Right lobe of liver (tissue), 6 donors: ENCODE results near the gene HHLA2. TPM values are rescaled to one million over a fixed set of nuclear protein-coding genes. Genes with fewer than 3 reads are reported as not detected.

Source experiments
- ATAC-seq, 4 donors: fragments of 200-7000 bp; cut with Tn5 transposase; one replicate each; pipeline ENCODE4 v1.9.1; 2020; ENCODE audit warnings: mild to moderate bottlenecking in 4 of 4, moderate library complexity in 4 of 4
- DNase-seq, 3 donors: peaks; one replicate each; pipeline ENCODE4 v3.0.0-alpha.2; 2020
- H3K27ac ChIP-seq, 3 donors: fragments of 200-600 bp; one replicate each; pipeline ENCODE4 v1.8.0; 2022
- H3K27me3 ChIP-seq, 2 donors: fragments of 200-600 bp; one replicate each; pipeline ENCODE4 v1.8.0; 2022
- H3K36me3 ChIP-seq, 4 donors: fragments of 200-600 bp; sonication (generic) in 1 of 4; one replicate each; pipeline versions ENCODE4 v1.5.1 to v1.8.0; 2017 to 2022; ENCODE audit warnings: control low read depth in 1 of 4
- H3K4me1 ChIP-seq, 4 donors: fragments of 200-600 bp; sonication (generic) in 1 of 4; one replicate each; pipeline versions ENCODE4 v1.5.1 to v1.8.0; 2017 to 2022; ENCODE audit warnings: control low read depth in 1 of 4
- H3K4me3 ChIP-seq, 3 donors: fragments of 200-600 bp; one replicate each; pipeline ENCODE4 v1.8.0; 2022
- H3K9me3 ChIP-seq, 4 donors: fragments of 200-600 bp; sonication (generic) in 1 of 4; one replicate each; pipeline versions ENCODE4 v1.5.1 to v1.8.0; 2017 to 2022; ENCODE audit warnings: control low read depth in 1 of 4
- CTCF ChIP-seq, 4 donors: fragments of 200-600 bp in 3 of 4; fragments of 450-650 bp in 1 of 4; IDR thresholded peaks; one replicate each; pipeline versions ENCODE4 v1.5.1 to v1.8.0; 2016 to 2022; ENCODE audit warnings: antibody characterized with exemption in 4 of 4, mild to moderate bottlenecking in 2 of 4
- POLR2A ChIP-seq: fragments of 450-650 bp; IDR thresholded peaks from one replicate; pipeline ENCODE4 v1.6.1; 2017; ENCODE audit warnings: antibody characterized with exemption, mild to moderate bottlenecking
- WGBS: methylation state at CpG from one replicate; pipeline ENCODE4 v1.1.6; 2018; ENCODE audit warnings: low coverage, low lambda C conversion rate; ENCODE audit not compliant: insufficient coverage; ENCODE audit errors: missing lambda C conversion rate; 5-methylcytosine and 5-hydroxymethylcytosine counted together
- intact Hi-C, 2 donors: fragments of 100-400 bp; cut with DNase I; formaldehyde crosslinking; loops; one replicate each; pipeline versions ENCODE4 v1.11.2 to v1.14.1; 2022
- total RNA-seq, 6 experiments: library from RNA; depleted of rRNA in 2 of 6; stranded (reverse); fragments of >200 nt in 2 of 6; fragmentation: NEBNext Ultra II Directional in 3 of 6; extraction: Animal tissue kit (Norgen Biotek cat#: 25700) in 3 of 6; gene quantifications; one replicate each; pipeline versions ENCODE4 v1.1.0 to v1.2.4, GENCODE V29; 2016 to 2023
- donor health status: DM: no; HTN: yes; CAD: no.
- donor health status: DM: no; HTN: no; CAD: no.
- donor health status: DM: no; HTN: no; CAD: no.
- donor health status: DM: no; HTN: yes; CAD: no.
- donor health status: DM: no; HTN: yes; CAD: no.

Gene HHLA2
- total RNA-seq, 6 experiments from 2014 or later = not detected

- WGBS = 44% methylated on average over 2 of the region's 2 CpGs
- no peak for DNase-seq
- no peaks in the 10 kb centered on the region for H3K9me3 ChIP-seq
- TF ChIP-seq CTCF (IDR thresholded peaks at IDR 0.05) = no peak
- TF ChIP-seq POLR2A = no peak
- H3K4me1 ChIP-seq = no peaks in the 10 kb centered on the region
- no peaks in the 10 kb centered on the region for H3K27me3 ChIP-seq
- no peaks in the 10 kb centered on the region for H3K36me3 ChIP-seq
- no peak overlapping the region for H3K27ac ChIP-seq
- no peak for ATAC-seq
- H3K4me3 ChIP-seq = no peak overlapping the region
- intact Hi-C loops = no loop called here
Measured at GRCh38 chr3:108315767-108316301, 19.5 kb downstream of the HHLA2 start.

- intact Hi-C loops = no loop called here
- Histone ChIP-seq H3K4me1 (no peaks in the 10 kb centered on the region), H3K4me3 (no peak overlapping the region), H3K27me3 (no peaks in the 10 kb centered on the region), H3K36me3 (no peaks in the 10 kb centered on the region), H3K9me3 (no peaks in the 10 kb centered on the region), H3K27ac (no peak overlapping the region)
- WGBS = 71% methylated on average over 6 of the region's 6 CpGs
- DNase-seq (no peak), ATAC-seq (no peak)
- no peak for TF ChIP-seq CTCF (IDR thresholded peaks at IDR 0.05)
- no peak for TF ChIP-seq POLR2A
Measured at GRCh38 chr3:108319428-108320082, 23.2 kb downstream of the HHLA2 start.

GRCh38 chr3:108320746-108321350 is 24.5 kb downstream of the HHLA2 start:
- Histone ChIP-seq H3K4me1 (no peaks in the 10 kb centered on the region), H3K27ac (no peak overlapping the region), H3K36me3 (no peaks in the 10 kb centered on the region), H3K27me3 (no peaks in the 10 kb centered on the region), H3K4me3 (no peak overlapping the region), H3K9me3 (no peaks in the 10 kb centered on the region)
- ATAC-seq (no peak), DNase-seq (no peak)
- intact Hi-C loops = no loop called here
- TF ChIP-seq CTCF (IDR thresholded peaks at IDR 0.05) (no peak), POLR2A (no peak)
- WGBS = 85% methylated on average over 4 of the region's 6 CpGs

GRCh38 chr3:108322352-108322751 is 26.0 kb downstream of the HHLA2 start:
- intact Hi-C loops = no loop called here
- no peak for TF ChIP-seq CTCF (IDR thresholded peaks at IDR 0.05)
- TF ChIP-seq POLR2A = no peak
- ATAC-seq = no peak
- no peaks in the 10 kb centered on the region for H3K36me3 ChIP-seq
- H3K9me3 ChIP-seq = no peaks in the 10 kb centered on the region
- H3K27ac ChIP-seq = no peak overlapping the region
- no peak overlapping the region for H3K4me3 ChIP-seq
- no peaks in the 10 kb centered on the region for H3K27me3 ChIP-seq
- H3K4me1 ChIP-seq = no peaks in the 10 kb centered on the region
- DNase-seq = no peak
- WGBS = 56% methylated on average over 4 of the region's 4 CpGs
